ENCODE results near the gene GSTT4.
"Not testable (repeated sequence)": the region's sequence is repeated elsewhere in the genome, so short reads cannot be mapped to it uniquely, and the experiment has no call there.

The GSTT4 gene

DNA sequence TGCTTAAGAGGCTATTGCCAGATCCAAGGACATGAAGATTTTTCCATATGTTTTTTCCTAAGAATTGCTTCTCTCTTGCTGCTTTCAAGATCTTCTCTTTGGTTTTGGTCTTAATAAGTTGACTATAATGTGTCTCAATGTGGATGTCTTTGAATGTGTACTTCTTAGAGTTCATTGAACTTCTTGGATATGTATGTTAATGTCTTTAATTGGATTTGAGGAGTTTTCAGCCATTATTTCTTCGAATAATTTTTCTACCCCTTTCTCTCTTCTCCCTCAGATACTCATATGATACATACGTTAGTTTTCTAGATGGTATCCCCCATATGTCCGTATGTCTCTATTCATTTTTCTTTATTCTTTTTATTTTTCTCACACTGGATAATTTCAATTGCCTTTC is 19.1 kb upstream of the GSTT4 start:
- DNase-seq (ENCODE audit: low spot score): no peak

DNA sequence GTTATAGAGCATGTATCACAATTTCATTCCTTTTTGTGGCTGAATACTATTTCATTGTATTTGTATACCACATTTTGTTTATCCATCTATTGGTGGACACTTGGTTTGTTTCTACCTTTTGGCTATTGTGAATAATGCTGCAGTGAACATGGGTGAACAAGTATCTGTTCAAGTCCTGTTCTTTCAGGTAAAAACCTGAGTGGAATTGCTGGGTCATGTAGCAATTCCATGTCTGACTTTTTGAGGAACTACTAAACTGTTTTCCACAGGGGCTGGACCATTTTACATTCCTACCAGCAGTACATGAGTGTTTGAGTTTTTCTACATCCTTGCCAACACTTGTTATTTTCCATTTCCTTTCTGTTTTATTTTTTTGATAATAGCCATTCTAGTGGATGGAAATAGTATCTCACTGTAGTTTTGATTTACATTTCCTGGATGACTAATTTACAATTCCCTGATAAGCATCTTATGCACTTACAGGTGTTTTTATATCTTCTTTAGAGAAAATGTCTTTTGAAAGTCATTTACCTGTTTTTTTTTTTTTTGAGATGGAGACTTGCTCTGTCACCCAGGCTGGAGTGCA is 18.0 kb upstream of the GSTT4 start:
- no peak for DNase-seq (ENCODE audit: low spot score)

- DNase-seq (ENCODE audit: low spot score): no peak
Observed at GRCh38 chr22:24021304-24021703, 16.1 kb upstream of the GSTT4 start.

- no peak for DNase-seq (ENCODE audit: low spot score)
Observed at GRCh38 chr22:24016156-24016555, 10.9 kb upstream of the GSTT4 start.

DNA sequence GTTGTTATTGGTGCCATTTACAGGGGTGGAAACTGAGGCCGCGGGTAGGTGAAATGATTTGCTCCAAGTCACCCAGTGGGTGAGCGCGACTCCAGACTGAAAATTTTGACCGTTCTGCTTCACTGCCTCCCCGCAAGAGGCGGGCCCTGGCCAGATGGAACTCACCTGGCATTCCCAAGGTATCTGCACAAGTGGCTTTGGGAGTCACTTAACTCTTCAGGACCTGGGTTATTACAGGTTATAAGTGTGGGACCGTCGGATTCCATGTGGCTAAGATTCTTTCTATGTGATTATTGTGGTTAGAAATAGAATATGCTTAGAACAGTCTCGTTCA is 6.4 kb upstream of the GSTT4 start:
- no peak for DNase-seq (ENCODE audit: low spot score)

DNA sequence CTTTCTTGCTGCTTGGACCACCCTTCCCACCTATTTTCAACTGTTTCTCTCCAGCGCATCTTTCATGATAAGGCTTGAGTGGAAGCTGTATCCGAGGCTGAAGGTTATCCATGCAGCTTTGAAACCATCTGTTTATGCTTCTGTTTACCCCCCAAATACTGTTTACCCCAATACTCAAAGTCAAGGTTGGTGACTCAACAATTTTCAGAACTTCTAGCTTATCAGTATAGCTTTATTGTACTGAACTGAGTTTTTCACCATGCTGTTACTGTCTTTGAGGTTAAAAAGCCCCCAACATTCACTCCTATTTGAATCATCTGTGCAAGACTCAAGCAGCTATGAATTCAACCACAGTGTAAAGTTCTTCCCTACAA is 4.8 kb upstream of the GSTT4 start:
- no peak for DNase-seq (ENCODE audit: low spot score)

GRCh38 chr22:24009227-24010017 is 4.2 kb upstream of the GSTT4 start:
- DNase-seq (ENCODE audit: low spot score): no peak

DNA sequence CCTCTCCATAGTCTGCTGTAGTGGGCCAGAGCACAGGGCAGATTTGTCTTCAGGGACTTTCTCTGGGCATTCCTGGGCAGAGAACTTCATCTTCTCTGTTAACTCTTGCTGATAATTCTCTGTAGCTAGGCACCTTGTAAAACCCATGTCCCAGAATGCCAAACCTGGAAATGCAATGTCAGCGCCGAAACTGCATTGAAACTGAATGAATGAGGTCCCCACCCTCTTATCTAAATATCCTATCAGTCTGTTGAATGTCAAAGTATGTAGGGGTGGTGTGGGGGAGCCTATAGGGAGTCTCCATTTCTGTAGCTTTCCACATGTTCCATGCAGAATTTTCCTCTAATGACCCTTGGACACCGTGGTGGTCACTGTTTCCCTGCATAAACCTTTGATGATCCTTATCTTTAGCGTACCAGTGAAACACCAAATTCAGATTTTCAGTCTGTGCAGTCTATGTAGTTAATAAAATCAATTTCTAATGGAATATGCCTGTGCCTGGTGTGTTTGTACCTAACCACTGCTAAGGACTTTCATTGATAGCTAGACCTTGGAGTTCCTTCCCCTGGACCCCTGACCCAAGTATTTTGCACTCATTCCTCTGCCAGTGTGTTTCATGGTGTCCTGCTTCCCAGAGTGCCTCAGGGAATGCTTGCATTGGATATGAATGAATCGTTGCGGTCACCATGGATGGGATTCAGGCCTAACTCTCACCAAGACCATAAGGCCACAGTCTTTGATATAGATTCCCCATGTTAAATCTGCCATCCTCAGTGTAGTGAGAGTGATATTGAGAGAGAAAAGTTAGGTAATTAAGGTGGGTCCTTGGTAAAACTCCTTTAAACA is 3.4 kb upstream of the GSTT4 start:
- DNase-seq (ENCODE audit: low spot score): no peak

GRCh38 chr22:24008022-24008283 is 2.7 kb upstream of the GSTT4 start:
- DNase-seq (ENCODE audit: low spot score): no peak

GRCh38 chr22:24007253-24008021 is 2.2 kb upstream of the GSTT4 start:
- no peak for DNase-seq (ENCODE audit: low spot score)

GRCh38 chr22:24006914-24007214 is 1.6 kb upstream of the GSTT4 start:
- DNase-seq (ENCODE audit: low spot score): no peak

- DNase-seq (ENCODE audit: low spot score): no peak
Observed at GRCh38 chr22:24006207-24006913, 1.1 kb upstream of the GSTT4 start.

- DNase-seq (ENCODE audit: low spot score): no peak
Observed at GRCh38 chr22:24003887-24004286, 1.4 kb downstream of the GSTT4 start.

GRCh38 chr22:24002851-24003250 is 2.4 kb downstream of the GSTT4 start:
- DNase-seq (ENCODE audit: low spot score): no peak

- no peak for DNase-seq (ENCODE audit: low spot score)
Observed at GRCh38 chr22:24002272-24002671, 3.0 kb downstream of the GSTT4 start.

DNA sequence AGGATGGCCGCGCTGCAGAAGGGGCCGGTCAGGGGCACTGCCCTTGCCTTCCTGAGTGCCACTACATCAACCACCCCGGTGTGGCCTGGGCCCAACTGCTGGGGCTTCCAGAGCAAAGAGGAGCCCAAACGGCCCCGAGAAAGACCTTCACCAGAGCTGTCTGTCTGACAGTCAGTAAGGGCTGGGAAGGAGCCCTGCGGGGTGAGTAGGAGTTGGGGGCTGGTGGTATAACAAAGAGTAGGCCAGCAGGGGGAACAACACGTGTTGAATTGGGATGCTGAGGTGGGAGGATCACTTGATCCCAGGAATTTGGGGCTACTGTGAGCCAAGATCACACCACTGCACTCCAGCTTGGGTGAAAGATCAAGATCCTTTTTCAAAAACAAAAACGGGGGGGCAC is 3.9 kb downstream of the GSTT4 start:
- DNase-seq (ENCODE audit: low spot score): no peak

DNA sequence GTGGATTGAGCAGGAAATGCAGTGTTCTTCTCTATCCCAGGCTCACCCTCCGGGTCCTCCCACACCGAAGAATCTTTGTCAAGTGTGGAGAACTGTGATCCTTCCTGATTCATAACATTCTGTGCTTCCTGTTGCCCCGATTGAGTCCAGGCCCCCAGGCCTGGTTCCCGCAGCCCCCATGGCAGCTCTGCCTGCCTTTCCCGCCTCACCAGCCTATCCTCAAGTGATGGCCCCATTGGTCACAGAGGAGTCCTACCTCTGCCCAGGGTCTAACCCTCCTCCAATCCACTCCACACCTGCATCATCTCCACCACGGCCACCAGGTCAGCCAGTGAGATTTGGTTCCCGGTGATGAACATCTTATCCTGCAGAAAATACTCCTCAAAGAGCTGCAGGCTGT is 5.5 kb downstream of the GSTT4 start:
- DNase-seq (ENCODE audit: low spot score): not testable (repeated sequence)

- no peak for DNase-seq (ENCODE audit: low spot score)
Observed at GRCh38 chr22:23997092-23997491, 8.2 kb downstream of the GSTT4 start.

DNA sequence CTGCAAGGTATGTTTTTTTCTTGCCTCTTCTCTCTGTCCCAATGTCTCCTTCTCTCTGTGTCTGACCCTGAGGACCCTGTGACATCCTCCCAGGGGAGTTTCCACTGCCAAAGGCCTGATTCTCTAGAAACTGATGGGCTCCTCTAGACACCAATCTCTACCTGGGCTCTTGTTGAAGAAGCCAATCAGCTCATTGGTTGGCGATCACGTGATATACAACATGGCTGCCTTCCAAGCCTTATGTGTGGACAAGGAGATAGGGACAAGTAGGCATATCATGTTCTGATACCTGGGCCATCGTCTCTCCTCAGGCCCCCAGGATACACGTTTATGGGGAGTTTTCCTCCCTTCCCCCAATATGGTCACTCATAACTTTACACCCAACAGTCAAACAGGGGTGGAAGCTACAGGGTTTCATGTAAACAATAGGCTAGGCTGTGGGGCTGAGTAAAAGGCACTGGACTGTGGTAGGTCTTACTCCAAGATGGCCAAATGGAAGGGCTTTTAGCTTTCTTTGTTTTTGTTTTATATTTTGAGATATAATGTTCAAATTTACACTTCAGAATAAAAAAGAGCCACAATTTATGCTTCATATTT is 11.6 kb downstream of the GSTT4 start:
- DNase-seq (ENCODE audit: low spot score): not testable (repeated sequence)

DNA sequence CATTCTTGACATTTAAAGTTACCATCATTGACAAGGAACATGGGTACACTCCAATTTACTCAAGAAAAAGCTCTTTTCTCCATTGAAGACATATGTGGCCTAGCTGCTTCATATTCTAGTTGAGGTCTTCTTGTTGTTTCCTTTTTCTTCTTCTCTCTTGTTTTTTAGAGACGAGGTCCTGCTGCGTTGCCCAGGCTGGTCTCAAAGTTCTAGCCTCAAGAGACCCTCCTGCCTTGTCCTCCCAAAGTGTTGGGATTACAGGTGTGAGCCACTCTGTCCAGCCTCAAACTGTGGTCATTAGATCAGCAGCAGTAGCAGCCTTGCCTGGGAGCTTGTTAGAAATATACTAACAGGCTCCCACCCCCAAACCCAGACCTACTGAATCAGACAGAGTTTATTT is 12.2 kb downstream of the GSTT4 start:
- not testable (repeated sequence) for DNase-seq (ENCODE audit: low spot score)

- not testable (repeated sequence) for DNase-seq (ENCODE audit: low spot score)
Observed at GRCh38 chr22:23989583-23990244, 15.5 kb downstream of the GSTT4 start.

Data from CD4-positive, alpha-beta T cell treated with Interleukin-6 at 100 ng/mL for 8 hours (primary cell).